Nephron progenitor cell (in vitro differentiated cells): ENCODE results near the gene TMEM8B.

Experiments
- DNase-seq: peaks from one replicate; pipeline ENCODE4 v3.0.0; 2021
- H3K27ac Mint-ChIP-seq: 2 replicates; pipeline ENCODE4 v1.8.0; 2021; ENCODE audit warnings: mild to moderate bottlenecking, moderate library complexity, mixed read lengths
- H3K27me3 Mint-ChIP-seq: 2 replicates; pipeline ENCODE4 v1.8.0; 2021; ENCODE audit warnings: mild to moderate bottlenecking, low read depth, mixed read lengths; ENCODE audit not compliant: poor library complexity
- H3K36me3 Mint-ChIP-seq: 2 replicates; pipeline ENCODE4 v1.8.0; 2021; ENCODE audit warnings: low read depth, mixed read lengths
- H3K4me1 Mint-ChIP-seq: 2 replicates; pipeline ENCODE4 v1.8.0; 2021; ENCODE audit warnings: mixed read lengths
- H3K4me3 Mint-ChIP-seq: 2 replicates; pipeline ENCODE4 v1.8.0; 2021; ENCODE audit warnings: mild to moderate bottlenecking, moderate library complexity, mixed read lengths
- H3K9me3 Mint-ChIP-seq: 2 replicates; pipeline ENCODE4 v1.8.0; 2021; ENCODE audit warnings: mild to moderate bottlenecking, moderate library complexity, mixed read lengths
- CTCF ChIP-seq: fragments of 200-600 bp; sonication (generic); IDR thresholded peaks from 2 replicates; pipeline ENCODE4 v1.5.0; 2021; ENCODE audit warnings: antibody characterized with exemption

Gene TMEM8B

DNA sequence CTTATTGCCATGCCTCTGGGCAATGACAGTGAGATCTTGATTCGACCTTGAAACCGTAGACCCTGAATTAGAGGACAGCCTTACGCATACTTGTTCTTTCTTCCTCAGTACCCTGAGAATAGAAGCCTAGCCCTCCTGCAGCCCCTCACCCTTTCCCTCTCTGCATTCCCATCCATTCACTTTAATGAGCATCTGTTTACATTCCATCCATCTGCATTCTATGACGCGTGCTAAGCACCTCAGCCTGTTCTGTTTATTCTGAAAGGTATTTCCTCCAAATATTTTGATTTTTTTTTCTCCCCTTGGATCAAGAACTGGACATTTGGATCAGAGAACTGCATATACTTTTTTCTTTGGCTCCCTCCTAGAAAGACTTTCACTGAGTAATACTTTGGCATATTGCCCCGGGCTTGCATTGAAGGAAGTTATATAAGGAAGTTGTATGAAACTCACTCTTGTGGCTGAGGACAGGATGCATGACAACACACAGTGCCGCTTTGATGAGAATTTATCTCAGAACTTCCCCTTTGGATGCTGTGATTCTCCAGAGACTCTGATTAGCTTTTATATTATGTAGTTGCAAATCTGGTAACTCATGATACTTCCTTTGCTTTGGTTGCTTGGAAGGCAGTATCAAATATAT is 15.7 kb downstream of the TMEM8B start:
- Mint-ChIP-seq H3K4me3 (no peak overlapping the region), H3K36me3 (peaks cover 44% of the 10 kb centered on the region)

GRCh38 chr9:35845824-35846771 is 17.1 kb downstream of the TMEM8B start:
- no peak overlapping the region for H3K27ac Mint-ChIP-seq
- peak; percentile 24 for DNase-seq
- TF ChIP-seq CTCF = no peak
- H3K36me3 Mint-ChIP-seq = peaks cover 44% of the 10 kb centered on the region
- peak overlapping the region; percentile 48 for H3K4me3 Mint-ChIP-seq
- peaks cover 7% of the 10 kb centered on the region for H3K4me1 Mint-ChIP-seq
- no peaks in the 10 kb centered on the region for H3K9me3 Mint-ChIP-seq
- H3K27me3 Mint-ChIP-seq = peaks cover 45% of the 10 kb centered on the region

More for the DNA sequence above, 15.7 kb downstream of the TMEM8B start:
- no peak for DNase-seq
- Mint-ChIP-seq H3K27ac (no peak overlapping the region), H3K9me3 (no peaks in the 10 kb centered on the region), H3K27me3 (peaks cover 45% of the 10 kb centered on the region), H3K4me1 (peaks cover 7% of the 10 kb centered on the region)
- no peak for TF ChIP-seq CTCF

DNA sequence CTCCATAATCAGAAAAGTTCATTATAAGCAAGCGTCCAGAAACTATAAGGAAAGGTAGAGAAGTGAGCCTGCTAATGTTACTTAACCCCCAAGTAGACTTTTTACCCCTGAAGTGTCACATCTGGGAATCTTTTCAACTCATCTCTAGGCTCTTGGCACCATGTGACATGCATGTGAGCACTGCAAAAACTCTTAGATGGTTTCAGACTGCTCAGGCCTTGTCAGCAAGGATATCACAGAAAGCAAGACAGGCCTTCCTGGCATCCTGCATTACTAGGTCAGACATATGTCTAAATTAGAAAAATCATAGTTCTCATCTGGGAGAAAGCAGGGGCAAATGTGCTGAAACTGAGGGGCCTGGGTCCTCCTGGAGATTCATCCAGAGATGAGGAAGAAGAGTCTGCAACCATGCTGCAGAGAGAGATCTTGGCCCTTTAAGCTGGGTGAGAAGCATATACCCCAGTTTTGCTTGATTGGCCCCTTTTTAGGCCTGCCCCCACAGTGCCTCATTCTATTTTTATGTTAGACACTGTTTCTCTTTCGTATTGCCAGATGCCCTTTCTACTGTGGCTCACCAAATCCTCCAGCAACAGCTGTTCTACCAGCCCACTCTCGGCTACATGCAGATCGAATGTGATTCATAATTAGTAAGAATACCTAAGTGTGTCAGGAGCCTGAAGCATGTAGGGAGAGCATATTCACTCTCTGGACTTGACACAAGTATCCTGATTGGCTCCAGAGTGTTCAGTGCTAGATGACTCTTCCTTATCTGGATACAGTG is 19.0 kb downstream of the TMEM8B start:
- Mint-ChIP-seq H3K27me3 (peaks cover 52% of the 10 kb centered on the region), H3K4me3 (no peak overlapping the region), H3K27ac (no peak overlapping the region), H3K4me1 (peaks cover 7% of the 10 kb centered on the region), H3K36me3 (peaks cover 51% of the 10 kb centered on the region), H3K9me3 (no peaks in the 10 kb centered on the region)
- TF ChIP-seq CTCF = no peak
- no peak for DNase-seq

DNA sequence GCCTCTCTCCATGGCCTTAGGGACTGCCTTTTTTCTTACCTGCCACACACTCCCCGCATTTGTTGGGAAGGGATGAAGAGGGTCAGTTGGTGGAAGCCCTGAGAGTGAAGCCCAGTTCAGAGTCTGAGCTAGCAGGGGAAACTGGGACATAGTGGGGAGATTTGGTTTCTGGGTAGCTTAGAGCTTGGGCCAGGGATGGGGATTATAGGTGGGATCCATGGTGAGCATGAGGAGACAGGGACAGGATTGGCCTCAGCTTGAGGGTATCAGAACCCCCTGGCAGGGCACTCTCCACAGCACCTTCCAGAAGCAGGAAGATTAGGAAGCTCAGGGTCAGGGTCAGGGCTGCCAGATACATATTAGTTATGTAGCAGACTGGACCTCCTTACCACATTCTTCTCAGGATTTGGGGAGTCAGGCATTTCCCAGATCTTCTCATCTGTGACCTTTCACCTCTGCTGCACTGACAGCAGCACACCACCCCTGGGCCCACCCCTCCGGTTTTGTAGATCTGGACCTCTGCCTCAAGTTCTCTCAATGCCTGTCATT is 23.3 kb downstream of the TMEM8B start:
- Mint-ChIP-seq H3K27ac (no peak overlapping the region), H3K9me3 (no peaks in the 10 kb centered on the region), H3K36me3 (peaks cover 25% of the 10 kb centered on the region), H3K4me1 (no peaks in the 10 kb centered on the region), H3K27me3 (peaks cover 16% of the 10 kb centered on the region), H3K4me3 (no peak overlapping the region)
- TF ChIP-seq CTCF = no peak
- no peak for DNase-seq

GRCh38 chr9:35852876-35853865 is 24.1 kb downstream of the TMEM8B start:
- DNase-seq = no peak
- no peak for TF ChIP-seq CTCF
- H3K27me3 Mint-ChIP-seq = peaks cover 10% of the 10 kb centered on the region
- peaks cover 17% of the 10 kb centered on the region for H3K36me3 Mint-ChIP-seq
- H3K27ac Mint-ChIP-seq = no peak overlapping the region
- H3K4me1 Mint-ChIP-seq = no peaks in the 10 kb centered on the region
- no peak overlapping the region for H3K4me3 Mint-ChIP-seq
- no peaks in the 10 kb centered on the region for H3K9me3 Mint-ChIP-seq
